HG03175 (cell line): ENCODE data around the gene ZNF320.
A peak's percentile ranks its signal among the peaks of the same experiment; 100 is the strongest.
"Not testable (repeated sequence)": the region's sequence is repeated elsewhere in the genome, so short reads cannot be mapped to it uniquely, and the experiment has no call there.

ENCODE experiments used
- ATAC-seq: cut with Tn5 transposase; IDR thresholded peaks from one replicate; pipeline ENCODE4 v1.9.1; 2021; ENCODE audit warnings: mild to moderate bottlenecking, moderate library complexity; ENCODE audit not compliant: unreplicated experiment

Gene ZNF320

GRCh38 chr19:52897138-52897935 lies at the start of gene ZNF320:
TSS of gene ZNF320 (minus strand) at chr19:52897635. CDS start at chr19:52890255, 7,380 bp downstream.
- peak; percentile 99 for ATAC-seq

- ATAC-seq, result no peak
Measured at GRCh38 chr19:52946322-52947310, 49.2 kb upstream of the ZNF320 start.

- no peak for ATAC-seq
Measured at GRCh38 chr19:52945652-52946321, 48.4 kb upstream of the ZNF320 start.

GRCh38 chr19:52944703-52945493 lies 47.5 kb upstream of the ZNF320 start:
- ATAC-seq, result not testable (repeated sequence)

- no peak for ATAC-seq
Measured at GRCh38 chr19:52943884-52944643, 46.6 kb upstream of the ZNF320 start.

GRCh38 chr19:52943134-52943883 lies 45.9 kb upstream of the ZNF320 start:
- no peak for ATAC-seq

GRCh38 chr19:52942386-52943133 lies 45.1 kb upstream of the ZNF320 start:
- ATAC-seq, result peak; percentile 97

GRCh38 chr19:52941941-52942385 lies 44.5 kb upstream of the ZNF320 start:
- ATAC-seq, result peak; percentile 12

GRCh38 chr19:52941523-52941922 lies 44.1 kb upstream of the ZNF320 start:
- ATAC-seq, result not testable (repeated sequence)

- not testable (repeated sequence) for ATAC-seq
Measured at GRCh38 chr19:52940905-52941304, 43.5 kb upstream of the ZNF320 start.

GRCh38 chr19:52938761-52939160 lies 41.3 kb upstream of the ZNF320 start:
- no peak for ATAC-seq

- ATAC-seq, result no peak
Measured at GRCh38 chr19:52936954-52937325, 39.5 kb upstream of the ZNF320 start.

- no peak for ATAC-seq
Measured at GRCh38 chr19:52936151-52936953, 38.9 kb upstream of the ZNF320 start.

GRCh38 chr19:52935434-52935833 lies 38.0 kb upstream of the ZNF320 start:
- no peak for ATAC-seq

GRCh38 chr19:52924641-52925040 lies 27.2 kb upstream of the ZNF320 start:
- not testable (repeated sequence) for ATAC-seq

GRCh38 chr19:52923778-52924593 lies 26.6 kb upstream of the ZNF320 start:
- no peak for ATAC-seq
